Ecto neural progenitor cell (in vitro differentiated cells): ENCODE measurements around the gene C1orf174.
A peak's percentile ranks its signal among the peaks of the same experiment; 100 is the strongest.

Source experiments
- DNase-seq: peaks from one replicate; pipeline ENCODE4 v3.0.0-alpha.2; 2018; ENCODE audit warnings: low spot score

The C1orf174 gene

DNA sequence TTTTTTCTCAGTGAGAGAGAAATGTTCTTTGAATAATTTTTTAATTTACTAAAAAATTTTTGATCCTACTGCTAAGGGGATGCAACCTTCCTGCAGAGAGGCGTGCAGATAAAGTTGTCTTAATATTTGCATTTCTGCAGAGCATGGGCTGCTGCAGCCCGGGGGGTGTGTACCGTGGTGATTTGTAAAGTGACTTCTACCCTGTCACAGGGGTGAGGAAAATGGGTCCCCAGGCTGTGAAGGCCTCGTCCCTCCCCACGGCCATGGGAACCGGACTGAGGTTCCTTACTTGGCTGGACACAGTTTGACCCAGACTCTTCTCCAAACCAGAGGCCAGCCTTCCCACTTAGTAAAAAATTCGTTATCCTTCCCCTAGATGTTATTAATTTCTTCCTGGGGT lies 9.5 kb upstream of the C1orf174 start:
- DNase-seq, result no peak

DNA sequence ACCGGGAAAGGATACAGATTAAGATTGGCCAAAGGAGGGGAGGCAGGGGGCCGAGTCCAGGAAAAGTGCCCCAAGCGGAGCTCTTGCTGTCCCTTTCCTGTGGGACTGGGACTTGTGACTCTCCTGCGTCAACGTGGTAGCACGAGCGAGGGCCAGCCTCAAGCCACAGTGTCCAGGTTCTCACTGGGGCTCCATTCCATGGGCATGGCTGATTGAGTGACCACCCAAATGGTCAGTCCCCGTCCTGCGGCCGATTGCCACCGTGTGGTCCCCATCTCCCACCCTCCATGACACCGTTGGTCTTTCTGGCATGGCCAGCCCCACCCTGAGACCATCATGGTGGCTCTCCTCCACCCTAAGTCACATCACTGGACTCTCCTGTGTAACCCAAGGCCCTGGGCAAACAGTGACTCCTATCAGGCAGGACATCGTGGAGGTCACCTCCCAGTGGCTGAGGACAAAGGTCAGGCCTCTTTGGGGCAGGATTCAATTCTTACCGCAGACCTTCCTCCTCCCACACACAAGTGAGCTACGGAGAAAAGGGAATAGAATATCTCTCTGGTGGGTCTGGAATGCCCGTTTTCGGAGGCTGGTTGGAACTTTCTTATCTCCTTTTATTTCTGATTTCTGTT lies 8.9 kb upstream of the C1orf174 start:
- DNase-seq, result no peak

DNA sequence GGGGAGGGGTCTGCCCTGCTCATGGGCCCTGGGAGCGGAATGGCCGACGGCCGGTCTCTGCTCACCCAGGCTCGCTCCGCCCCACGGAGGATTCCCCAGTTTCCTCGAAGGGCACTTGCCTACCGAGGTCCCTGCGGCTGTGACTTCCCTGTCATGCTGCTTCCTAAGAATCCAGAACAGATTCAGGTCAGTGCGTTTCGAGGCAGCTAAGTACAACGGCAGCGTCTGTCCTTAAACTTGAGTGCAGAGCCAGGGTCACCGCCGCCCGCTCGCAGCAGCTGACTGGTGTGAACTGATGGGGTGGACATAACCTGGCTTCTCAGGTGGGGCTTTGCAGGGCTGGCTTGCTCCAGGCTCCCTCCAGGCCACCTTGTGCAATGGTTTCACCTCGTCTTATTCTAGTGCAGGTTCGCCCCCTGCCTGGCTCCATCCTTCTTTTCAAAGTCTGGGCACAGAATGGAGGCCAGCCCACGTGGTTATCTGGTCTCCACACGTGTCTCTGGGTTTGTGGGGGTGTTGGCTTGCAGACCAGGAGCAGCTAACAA lies 7.6 kb upstream of the C1orf174 start:
- DNase-seq, result no peak

DNA sequence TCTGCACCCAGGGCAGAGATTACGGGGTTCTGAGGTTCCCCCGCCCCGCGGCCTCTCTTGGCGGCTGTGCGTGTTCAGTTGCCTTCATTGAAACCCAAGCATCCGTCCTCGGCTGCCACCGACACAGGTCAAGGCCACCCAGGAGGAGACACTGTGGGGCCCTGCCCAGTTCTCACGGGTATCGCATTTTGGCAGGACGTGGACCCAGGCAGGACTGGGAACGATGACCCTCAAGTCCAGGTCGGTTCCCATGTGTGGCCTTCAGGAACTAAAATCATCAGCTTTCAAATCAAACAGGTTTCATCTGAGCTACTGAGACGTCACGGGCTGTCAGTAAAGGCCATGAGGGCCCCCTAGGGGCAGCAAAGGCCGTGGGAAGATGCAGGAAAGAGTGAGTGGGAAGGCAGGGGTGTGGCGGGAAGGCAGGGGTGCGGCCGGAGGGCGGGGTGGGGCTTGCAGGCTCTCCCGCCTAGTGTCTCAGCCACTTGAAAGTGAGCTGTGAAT lies 7.0 kb upstream of the C1orf174 start:
- no peak for DNase-seq

DNA sequence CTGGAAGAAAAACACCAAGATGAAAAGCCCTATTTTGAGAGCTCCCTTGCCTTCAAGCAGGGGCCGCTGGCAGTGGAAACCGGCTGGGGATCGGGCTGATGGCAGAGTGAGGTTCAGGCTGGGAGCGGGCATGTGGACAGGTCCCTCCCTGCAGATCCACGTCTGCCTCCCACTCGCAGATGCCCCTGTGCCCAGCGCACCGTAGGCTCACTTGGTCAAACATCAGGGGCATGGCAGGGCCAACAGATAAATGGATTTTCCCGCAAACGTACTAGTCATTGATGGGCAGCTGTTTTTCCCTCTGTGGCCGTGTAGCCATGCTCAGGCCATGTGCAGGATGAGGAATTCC lies 6.6 kb upstream of the C1orf174 start:
- DNase-seq, result no peak

DNA sequence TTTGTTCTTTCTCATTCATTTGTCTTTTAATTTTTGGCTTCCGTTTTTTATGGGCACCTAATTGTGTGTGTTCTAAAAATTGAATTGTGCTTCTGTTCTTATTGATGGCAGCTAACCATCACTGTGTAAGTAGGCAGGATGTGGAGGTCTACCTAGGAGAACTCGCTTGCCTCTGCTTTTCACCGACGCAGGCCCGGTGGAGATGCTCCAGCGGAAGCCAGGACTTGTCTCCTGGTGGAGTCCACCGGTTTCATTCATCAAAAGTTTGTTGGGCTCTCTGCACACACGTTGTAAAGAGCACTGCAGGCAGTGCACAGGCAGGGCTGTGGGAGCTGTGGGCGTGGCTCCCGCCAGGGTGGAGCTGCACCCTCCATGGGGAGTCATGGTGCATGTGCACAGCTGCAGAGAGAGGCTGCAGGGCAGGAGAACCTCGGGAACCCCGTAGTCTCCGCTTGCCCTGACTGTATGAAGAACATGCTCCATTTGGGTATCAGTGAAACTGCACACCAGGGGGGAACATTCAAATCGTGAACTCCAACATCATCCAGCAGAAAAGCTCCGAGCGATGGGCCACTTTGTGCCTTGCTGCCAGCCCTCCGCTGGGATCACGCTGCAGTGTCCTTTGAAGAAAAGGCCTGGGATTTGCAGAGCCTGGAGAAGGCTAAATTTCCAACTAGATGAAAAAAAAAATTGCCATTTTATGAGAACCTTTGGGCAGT lies 6.0 kb upstream of the C1orf174 start:
- DNase-seq, result no peak

DNA sequence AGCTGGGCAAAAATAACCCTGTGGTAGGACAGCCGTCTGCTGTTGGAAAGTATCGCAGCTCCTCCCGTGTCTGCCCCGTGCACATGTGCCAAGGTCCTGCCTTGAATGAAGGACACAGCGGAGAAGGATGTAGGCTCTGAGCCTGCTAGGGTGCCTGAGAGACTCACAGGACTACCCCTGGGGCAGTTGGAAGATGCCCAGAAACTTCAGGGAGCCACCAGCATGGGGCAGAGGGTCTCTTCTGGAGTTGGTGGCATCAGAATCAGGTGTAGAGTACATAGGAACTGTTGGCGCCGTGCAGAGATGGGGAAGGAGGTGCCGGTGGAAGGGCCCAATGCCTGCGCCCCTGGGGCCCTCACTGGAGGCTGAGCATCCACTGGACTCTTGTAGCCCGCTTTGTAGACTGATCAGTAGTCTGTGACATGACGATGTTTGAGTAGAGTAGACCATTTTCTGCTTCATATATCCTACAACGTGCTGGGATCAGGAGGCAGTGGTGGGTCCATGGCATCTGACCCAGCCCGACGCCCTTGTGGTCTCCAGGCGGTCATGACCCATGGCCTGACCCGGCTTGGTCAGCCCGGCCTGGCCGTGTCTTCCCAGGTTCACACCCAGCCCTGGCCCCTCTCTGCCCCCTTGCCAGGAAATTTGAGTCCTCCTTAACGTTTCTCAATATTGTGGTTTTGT lies 5.3 kb upstream of the C1orf174 start:
- no peak for DNase-seq

DNA sequence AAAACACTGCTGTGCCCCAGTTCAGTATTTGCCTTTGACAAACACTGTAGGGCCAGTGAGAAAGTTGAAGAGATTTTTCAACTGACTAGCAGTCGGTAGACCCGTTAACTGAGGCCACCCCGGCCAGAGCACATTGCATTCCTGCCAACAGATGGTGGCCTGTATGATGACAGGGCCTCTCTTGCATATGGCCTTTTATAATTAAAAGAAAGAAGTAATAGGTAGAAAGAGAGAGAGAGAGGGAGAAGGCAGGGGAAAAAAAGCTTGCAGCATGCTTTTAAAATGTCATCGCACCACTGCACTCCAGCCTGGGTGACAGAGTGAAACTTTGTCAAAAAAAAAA lies 4.7 kb upstream of the C1orf174 start:
- DNase-seq, result no peak

DNA sequence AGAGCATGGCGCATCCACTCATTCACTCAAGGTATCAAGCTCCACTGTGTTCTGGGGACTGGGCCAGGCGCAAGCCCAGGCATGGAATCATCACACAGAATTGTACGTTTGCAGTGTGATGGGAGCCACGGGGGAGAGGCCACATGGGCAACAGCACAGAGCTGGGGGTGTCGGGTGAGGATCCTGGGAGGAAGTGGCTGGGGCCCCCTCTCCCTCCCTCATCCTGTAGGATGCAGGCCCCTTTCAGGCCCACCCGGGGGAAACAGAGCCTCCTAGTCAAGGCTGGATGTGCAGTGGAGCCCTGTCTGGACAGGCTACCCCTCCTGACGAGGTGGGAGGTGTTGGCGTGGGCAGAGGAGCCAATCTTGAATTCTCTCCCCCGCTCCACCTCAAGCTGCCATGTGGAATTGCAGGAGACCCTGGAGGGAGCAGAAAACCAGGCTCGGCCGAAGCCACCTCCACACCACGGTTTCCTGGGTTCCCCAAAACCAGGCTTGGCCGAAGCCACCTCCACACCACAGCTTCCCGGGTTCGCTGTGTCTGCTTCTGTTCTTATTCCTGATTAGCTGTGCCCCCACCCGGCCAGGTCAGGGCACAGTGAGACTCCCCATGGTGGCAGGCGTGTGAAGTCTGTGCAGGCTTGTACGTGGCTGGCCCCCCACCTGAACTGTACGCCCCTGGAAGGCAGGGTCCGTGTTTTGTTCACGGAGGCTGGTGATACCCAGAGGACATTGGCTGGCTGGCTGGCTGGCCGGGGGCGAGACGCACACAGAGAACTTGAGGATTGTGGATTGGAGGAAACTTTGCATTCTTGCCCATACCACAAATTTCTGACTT lies 4.2 kb upstream of the C1orf174 start:
- no peak for DNase-seq

DNA sequence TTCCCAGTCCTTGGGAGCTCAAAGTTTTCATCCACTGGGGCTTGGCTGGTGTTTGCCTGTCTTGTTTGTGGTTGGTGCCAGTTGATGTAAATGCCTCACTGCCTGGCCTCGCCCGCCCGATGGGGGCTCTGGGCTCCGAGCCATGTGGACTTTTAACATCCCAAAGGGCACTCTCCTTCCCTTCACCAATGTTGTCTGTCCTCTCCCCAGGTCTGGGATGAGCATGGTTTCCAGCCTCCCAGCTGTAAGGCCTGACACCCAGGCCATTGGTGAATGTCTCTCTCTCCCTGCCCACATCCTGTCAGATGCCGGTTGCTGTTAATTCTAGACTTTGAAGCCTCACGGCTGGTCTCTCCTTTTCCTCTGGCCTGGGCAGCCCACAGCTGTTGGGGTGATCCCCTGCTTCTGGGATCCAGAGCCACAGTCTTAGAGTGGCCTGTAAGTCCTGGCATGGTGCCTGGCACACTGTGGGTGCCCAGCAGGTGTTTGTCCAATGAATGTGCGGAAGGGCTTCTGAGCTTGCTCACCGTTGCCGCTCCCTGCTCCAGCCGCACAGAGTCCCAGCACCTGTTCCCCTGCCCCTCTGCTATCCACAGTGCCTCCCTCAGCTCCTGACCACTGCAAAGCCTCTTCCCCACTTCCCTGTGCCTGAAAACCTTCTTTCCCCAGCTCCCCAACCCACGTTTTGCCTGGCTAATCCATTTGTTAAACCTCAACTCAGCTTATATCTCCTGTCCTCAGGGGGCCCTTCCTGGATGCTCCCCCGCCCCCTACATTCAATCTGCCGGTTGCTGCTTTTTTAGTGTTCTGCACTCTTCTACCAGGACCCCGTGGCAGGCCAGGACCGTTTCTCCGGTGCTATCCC lies 3.3 kb upstream of the C1orf174 start:
- no peak for DNase-seq

DNA sequence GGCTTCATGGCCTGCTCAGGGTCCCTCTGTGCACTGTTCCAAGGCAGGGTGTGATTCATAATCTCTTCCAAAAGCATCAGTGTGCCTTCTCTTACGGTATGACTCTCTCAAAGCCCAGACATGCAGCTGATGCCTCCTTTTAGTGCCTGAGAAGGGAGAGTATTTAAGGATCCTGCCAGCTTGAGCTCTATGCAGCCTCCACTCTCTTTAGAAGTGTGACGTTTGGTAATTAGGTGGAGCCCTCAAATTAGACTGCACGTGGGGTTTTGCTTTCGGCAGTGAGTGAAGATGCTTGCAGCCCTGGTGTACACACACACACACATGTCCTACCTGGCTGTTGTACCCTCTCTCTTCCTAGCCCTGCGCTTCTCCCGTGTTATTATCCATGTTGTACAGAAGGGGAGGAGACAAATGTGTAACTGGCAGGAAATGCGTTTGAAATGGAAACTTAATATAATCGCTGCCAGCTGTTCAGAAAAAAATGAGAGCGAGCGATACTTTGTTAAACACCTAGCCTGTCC lies 2.6 kb upstream of the C1orf174 start:
- DNase-seq, result no peak

DNA sequence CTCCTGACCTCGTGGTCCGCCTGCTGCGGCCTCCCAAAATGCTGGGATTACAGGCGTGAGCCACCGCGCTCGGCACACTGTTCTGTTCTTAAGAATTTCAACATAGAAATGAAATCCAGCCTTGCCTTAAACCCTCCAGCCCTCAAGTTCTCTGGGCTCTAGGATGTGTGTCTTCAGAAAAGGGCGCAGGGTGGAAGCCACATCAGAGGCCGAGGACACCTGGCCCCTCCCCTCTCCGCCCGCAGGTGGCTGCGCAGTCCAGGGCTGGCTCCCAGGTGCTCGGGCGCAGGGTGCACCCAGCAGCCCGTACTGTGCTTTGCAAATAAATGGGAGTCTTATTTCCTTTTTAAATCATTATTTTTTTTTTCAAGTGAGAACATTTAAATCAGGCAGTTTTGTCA lies 2.0 kb upstream of the C1orf174 start:
- no peak for DNase-seq

DNA sequence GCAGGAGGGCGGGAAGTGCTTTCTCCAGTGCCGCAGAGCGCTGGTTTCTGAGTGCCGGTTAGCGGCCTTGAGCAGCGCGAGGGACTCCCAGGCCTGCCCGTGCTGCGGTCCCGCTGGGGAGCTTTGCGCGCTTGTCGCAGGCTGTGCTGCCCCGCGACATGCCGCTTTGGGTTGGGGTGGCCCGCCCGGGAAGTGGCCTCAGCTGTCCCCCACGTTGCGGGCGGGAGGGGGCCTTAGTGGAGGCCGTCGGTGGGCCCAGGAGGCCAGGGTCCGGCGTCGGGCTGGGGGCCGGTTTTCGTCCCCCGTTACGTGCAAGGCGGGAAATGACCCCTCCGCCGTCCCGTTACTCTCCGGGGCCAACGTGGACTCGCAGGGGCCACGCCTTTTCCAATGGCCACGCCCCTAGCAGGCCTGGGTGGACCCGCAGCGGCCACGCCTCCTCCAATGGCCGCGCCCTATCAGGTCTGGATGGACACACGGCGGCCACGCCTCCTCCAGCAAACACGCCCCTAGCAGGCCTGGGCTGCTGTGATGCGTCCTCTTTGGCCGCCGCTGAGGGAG lies 977 bp upstream of the C1orf174 start:
- DNase-seq, result peak; percentile 97

DNA sequence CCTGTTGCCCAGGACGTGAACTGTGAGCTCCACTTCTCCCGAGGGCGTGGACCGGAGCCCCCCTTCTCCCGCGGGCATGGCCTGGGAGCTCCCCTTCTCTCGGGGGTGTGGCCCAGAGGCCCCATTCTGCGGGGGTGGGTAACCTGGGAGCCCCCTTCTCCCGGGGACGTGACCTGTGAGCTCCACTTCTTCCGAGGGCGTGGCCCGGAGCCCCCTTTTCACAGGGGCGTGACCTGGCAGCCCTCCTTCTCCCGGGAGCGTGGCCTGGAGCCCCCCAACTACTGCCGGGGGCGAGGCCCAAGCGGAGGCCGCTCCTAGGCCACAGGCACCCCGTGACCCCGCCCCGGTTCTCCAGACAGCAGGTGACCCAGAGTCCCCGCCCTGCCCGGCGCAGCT lies 320 bp downstream of the C1orf174 start:
- no peak for DNase-seq

DNA sequence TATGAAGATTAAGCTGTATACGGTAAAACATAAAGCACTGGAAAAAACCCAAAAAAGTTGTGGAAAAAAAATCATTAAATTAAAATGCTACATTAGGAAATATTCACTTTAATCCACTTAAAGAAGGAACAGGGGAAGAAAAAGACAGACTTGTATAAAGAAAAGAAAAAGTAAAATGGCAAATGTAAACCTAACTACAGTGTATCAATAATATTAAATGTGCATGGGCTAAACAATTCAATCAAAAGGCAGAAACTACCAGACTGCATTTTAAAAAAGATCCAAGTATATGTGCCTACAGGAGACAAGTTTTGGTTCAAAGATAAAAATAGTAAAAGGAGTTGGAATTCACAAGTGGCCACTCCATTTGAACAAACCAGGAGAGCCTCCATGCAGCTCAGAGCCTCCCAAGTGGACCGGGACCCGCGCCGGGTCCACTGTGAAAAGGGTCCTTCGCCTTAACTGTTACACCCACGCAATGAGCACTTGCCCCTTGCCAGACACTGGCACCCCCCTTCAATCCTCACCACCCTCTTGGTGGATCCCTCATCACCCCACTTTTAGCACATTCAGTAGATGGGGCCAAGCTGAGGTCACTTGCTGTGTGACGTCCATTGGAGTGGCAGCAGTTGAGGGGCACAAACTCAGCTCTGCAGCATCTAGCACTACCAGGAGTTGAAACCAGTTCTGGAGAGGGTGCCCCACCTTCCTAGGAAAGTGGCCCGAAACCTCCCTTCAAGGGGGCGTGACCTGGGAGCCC lies 898 bp downstream of the C1orf174 start:
- DNase-seq, result no peak

DNA sequence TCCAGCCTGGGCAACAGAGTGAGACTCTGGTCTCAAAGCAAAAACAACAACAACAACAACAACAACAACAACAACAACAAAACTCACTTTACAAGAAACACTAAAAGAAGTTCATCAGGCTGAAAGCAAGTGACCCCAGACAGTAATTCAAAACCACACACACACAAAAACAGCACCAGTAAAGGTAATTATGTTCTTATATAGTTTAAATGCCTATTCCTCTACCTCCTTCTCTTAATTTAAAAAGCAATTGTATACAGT lies 1.7 kb downstream of the C1orf174 start:
- DNase-seq, result no peak

DNA sequence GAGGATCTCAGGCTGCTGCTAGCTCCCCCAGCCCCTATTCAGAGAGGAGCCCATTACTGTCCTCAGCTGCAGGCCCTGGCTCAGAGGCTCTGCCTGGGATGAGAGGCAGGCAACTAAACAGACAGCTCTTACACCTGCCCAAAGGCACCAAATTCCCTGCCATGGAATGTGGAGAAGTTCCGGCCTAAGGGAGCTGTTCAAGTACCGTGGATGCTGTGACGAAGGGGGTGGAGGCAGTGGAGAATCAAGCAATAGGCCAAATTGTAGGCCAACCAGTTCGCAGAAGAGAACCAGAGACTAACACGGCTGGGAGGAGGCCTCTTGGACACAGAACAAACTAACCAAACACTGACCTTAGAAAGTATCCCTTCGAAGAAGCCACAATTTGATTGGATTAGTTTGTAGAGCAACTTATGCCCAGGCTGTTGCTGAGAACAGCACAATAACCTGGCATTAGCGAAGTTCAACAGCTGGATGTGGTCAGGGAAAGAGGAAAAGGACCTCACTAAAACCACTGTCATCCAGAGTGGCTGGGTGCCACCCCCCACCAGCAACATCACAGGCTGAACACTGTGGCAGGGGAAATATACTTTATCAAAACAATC lies 3.6 kb downstream of the C1orf174 start:
- DNase-seq, result no peak

DNA sequence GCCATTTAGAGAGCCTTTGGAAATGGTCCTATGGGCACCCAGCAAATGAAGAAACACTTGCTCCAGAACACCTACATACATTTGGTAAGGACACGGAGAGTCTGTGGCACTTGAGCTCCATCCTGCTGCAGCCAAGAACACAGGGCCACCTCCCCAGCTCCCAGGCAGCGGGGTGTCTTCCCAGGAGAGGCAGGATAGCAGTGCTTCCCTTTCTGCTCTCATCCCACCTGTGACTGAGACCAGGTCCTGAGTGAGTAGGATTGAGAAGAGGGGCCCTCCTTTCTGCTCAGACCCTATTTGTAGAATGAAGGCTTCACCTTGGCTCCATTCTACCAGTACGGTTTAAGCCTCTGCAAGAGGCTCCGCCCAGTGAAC lies 4.1 kb downstream of the C1orf174 start:
- DNase-seq, result no peak

DNA sequence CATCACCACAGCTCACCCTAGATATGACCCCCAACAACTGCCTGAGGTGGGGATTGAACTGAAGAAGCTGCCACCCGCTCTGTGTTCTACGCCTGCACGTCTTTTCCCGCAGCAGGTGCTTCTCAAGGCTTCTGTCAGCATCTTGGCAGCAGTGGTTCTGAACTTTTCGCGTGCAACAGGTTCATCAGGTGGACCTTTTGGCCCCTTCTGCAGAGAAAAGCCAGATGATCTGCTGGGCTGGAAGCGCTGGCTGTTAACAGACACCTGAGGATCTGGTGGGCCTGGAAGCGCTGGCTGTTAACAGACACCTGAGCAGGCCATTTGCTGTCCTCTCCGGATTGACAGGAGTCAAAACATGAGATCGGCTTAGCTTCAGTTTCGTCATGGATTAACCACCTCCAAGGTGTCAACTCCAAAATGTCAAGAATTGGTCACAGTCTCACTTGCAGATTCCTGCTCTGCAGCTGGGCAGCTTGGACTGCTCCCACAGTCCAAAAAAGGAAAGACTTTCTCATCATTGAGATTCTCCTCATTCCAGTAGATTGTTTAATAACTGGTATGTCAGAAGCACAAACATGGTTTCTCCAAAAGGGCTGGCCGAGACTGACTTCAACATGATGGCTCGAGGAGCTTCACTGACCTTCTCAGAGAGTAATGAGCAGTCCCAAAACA lies 4.7 kb downstream of the C1orf174 start:
- DNase-seq, result no peak
